Esophagus squamous epithelium (tissue), 5 donors: ENCODE results near the gene EXOC6. TPM values are rescaled to one million over a fixed set of nuclear protein-coding genes. Genes with fewer than 3 reads are reported as not detected.

Source experiments
- DNase-seq: peaks from one replicate; lab custom pipeline; 2025; lab: John Stamatoyannopoulos, UW
- H3K27ac ChIP-seq, 4 donors: fragments of 200-600 bp; sonication (generic); one replicate each; pipeline ENCODE4 v1.5.1; 2016 to 2019; ENCODE audit warnings: mild to moderate bottlenecking in 1 of 4
- H3K27me3 ChIP-seq, 4 donors: fragments of 200-600 bp; sonication (generic); 1 replicate in 3 of 4; 2 replicates in 1 of 4; pipeline versions ENCODE4 v1.5.1 to v1.6.0; 2017 to 2021; ENCODE audit warnings: antibody characterized with exemption in 1 of 4
- H3K36me3 ChIP-seq, 3 donors: fragments of 200-600 bp; sonication (generic); one replicate each; pipeline ENCODE4 v1.5.1; 2016 to 2019
- H3K4me1 ChIP-seq, 3 donors: fragments of 200-600 bp; sonication (generic); one replicate each; pipeline ENCODE4 v1.5.1; 2017 to 2019
- H3K4me3 ChIP-seq, 4 donors: fragments of 200-600 bp; sonication (generic); 1 replicate in 3 of 4; 2 replicates in 1 of 4; pipeline ENCODE4 v1.5.1; 2016 to 2019; ENCODE audit warnings: mild to moderate bottlenecking in 2 of 4, moderate library complexity in 1 of 4
- H3K9me3 ChIP-seq, 3 donors: fragments of 200-600 bp; sonication (generic); one replicate each; pipeline ENCODE4 v1.5.1; 2016 to 2019
- CTCF ChIP-seq, 6 experiments: fragments of 450-650 bp in 4 of 6; fragments of 200-600 bp in 2 of 6; sonication (generic) in 2 of 6; IDR thresholded peaks; one replicate each; pipeline ENCODE4 v1.5.1; 2016 to 2019; ENCODE audit warnings: antibody characterized with exemption in 6 of 6, mild to moderate bottlenecking in 4 of 6, moderate library complexity in 4 of 6
- POLR2A ChIP-seq, 4 donors: fragments of 450-650 bp; IDR thresholded peaks; one replicate each; pipeline ENCODE4 v1.6.1; 2017; ENCODE audit warnings: antibody characterized with exemption in 4 of 4, mild to moderate bottlenecking in 4 of 4, moderate library complexity in 3 of 4
- WGBS, 2 donors: methylation state at CpG; one replicate each; pipeline ENCODE4 v1.1.5; 2018; 5-methylcytosine and 5-hydroxymethylcytosine counted together
- intact Hi-C: fragments of 100-400 bp; cut with DNase I; formaldehyde crosslinking; loops from one replicate; pipeline ENCODE4 v1.15.0; 2022
- total RNA-seq, 4 donors: library from RNA; depleted of rRNA; stranded (reverse); fragments of >200 nt; gene quantifications; one replicate each; pipeline ENCODE4 v1.1.0, GENCODE V29; 2016
- donor health status: DM: yes; HTN: yes; CAD: no.

Gene EXOC6
- total RNA-seq, 4 donors from 2014 or later, result 1.3 to 9.5 (median 5.6) TPM

- Histone ChIP-seq H3K9me3 (no peaks in the 10 kb centered on the region), H3K4me3 (no peak overlapping the region), H3K36me3 (no peaks in the 10 kb centered on the region), H3K27me3 (peaks cover 0 to 40% (median 0%) of the 10 kb centered on the region in 4 donors), H3K4me1 (no peaks in the 10 kb centered on the region), H3K27ac (no peak overlapping the region)
- 68 to 80% methylated on average over 3 of the region's 3 CpGs for WGBS, 2 donors
- no peak for DNase-seq
- intact Hi-C loops, result no loop called here
- no peak for TF ChIP-seq CTCF (IDR thresholded peaks at IDR 0.05)
- TF ChIP-seq POLR2A (IDR thresholded peaks at IDR 0.05), result no peak
Observed at GRCh38 chr10:92809840-92810239, 38.5 kb upstream of the EXOC6 start.

GRCh38 chr10:92810934-92811532 is 37.3 kb upstream of the EXOC6 start:
- Histone ChIP-seq H3K4me3 (no peak overlapping the region), H3K36me3 (no peaks in the 10 kb centered on the region), H3K27me3 (peaks cover 0 to 37% (median 0%) of the 10 kb centered on the region in 4 donors), H3K9me3 (no peaks in the 10 kb centered on the region), H3K27ac (no peak overlapping the region), H3K4me1 (no peaks in the 10 kb centered on the region)
- no peak for TF ChIP-seq CTCF (IDR thresholded peaks at IDR 0.05)
- no peak for TF ChIP-seq POLR2A (IDR thresholded peaks at IDR 0.05)
- no peak for DNase-seq
- 49 to 50% methylated on average over 4 of the region's 4 CpGs for WGBS, 2 donors
- intact Hi-C loops, result no loop called here

GRCh38 chr10:92811986-92812385 is 36.3 kb upstream of the EXOC6 start:
- no peak for TF ChIP-seq CTCF (IDR thresholded peaks at IDR 0.05)
- TF ChIP-seq POLR2A (IDR thresholded peaks at IDR 0.05), result no peak
- peaks cover 0 to 33% (median 0%) of the 10 kb centered on the region in 4 donors for H3K27me3 ChIP-seq
- 100% methylated on average over 1 of the region's 1 CpG; no CpG with 5 or more reads in 1 of the 2 donors for WGBS, 2 donors
- intact Hi-C loops, result no loop called here
- H3K36me3 ChIP-seq, result no peaks in the 10 kb centered on the region
- H3K4me1 ChIP-seq, result no peaks in the 10 kb centered on the region
- H3K9me3 ChIP-seq, result no peaks in the 10 kb centered on the region
- no peak overlapping the region for H3K4me3 ChIP-seq
- no peak overlapping the region for H3K27ac ChIP-seq
- DNase-seq, result no peak

GRCh38 chr10:92813979-92814378 is 34.3 kb upstream of the EXOC6 start:
- 46 to 65% methylated on average over 4 of the region's 4 CpGs for WGBS, 2 donors
- Histone ChIP-seq H3K27me3 (peaks cover 0 to 25% (median 0%) of the 10 kb centered on the region in 4 donors), H3K36me3 (no peaks in the 10 kb centered on the region), H3K9me3 (no peaks in the 10 kb centered on the region), H3K27ac (no peak overlapping the region), H3K4me1 (no peaks in the 10 kb centered on the region), H3K4me3 (no peak overlapping the region)
- intact Hi-C loops, result no loop called here
- TF ChIP-seq POLR2A (IDR thresholded peaks at IDR 0.05) (no peak), CTCF (IDR thresholded peaks at IDR 0.05) (no peak)
- no peak for DNase-seq

- no peaks in the 10 kb centered on the region for H3K4me1 ChIP-seq
- no peak overlapping the region for H3K27ac ChIP-seq
- no peak for DNase-seq
- TF ChIP-seq CTCF (IDR thresholded peaks at IDR 0.05), result no peak
- no peak for TF ChIP-seq POLR2A (IDR thresholded peaks at IDR 0.05)
- intact Hi-C loops, result no loop called here
- no peak overlapping the region for H3K4me3 ChIP-seq
- 83 to 94% methylated on average over 2 of the region's 2 CpGs for WGBS, 2 donors
- peaks cover 0 to 19% (median 0%) of the 10 kb centered on the region in 4 donors for H3K27me3 ChIP-seq
- no peaks in the 10 kb centered on the region for H3K9me3 ChIP-seq
- H3K36me3 ChIP-seq, result no peaks in the 10 kb centered on the region
Observed at GRCh38 chr10:92814790-92815189, 33.5 kb upstream of the EXOC6 start.
